HepG2 (cell line): ENCODE measurements around the gene TSACC. TPM values are rescaled to one million over a fixed set of nuclear protein-coding genes. Genes with fewer than 3 reads are reported as not detected.
A peak's percentile ranks its signal among the peaks of the same experiment; 100 is the strongest.

Experiments
- ARID2 ChIP-seq: sonication (generic); formaldehyde crosslinking; IDR thresholded peaks from 2 replicates; pipeline ENCODE4 v1.8.1; 2022; ENCODE audit warnings: mild to moderate bottlenecking, missing genetic modification reagents, borderline replicate concordance
- EP300 ChIP-seq, 3 experiments: sonication (generic) in 1 of 3; formaldehyde crosslinking in 1 of 3; IDR thresholded peaks; 2 replicates each; pipeline versions ENCODE4 v1.5.1 to v1.6.1; 2011 to 2020; ENCODE audit warnings: low read depth in 2 of 3, low read length in 2 of 3, borderline replicate concordance in 1 of 3, improper control_type of control experiment in 1 of 3, mild to moderate bottlenecking in 1 of 3, missing genetic modification reagents in 1 of 3, moderate library complexity in 1 of 3
- FIP1L1 ChIP-seq: fragments of 200-400 bp; formaldehyde crosslinking; IDR thresholded peaks from 2 replicates; pipeline ENCODE4 v1.6.1; 2018; ENCODE audit warnings: low read depth, mild to moderate bottlenecking, low read length, moderate library complexity, borderline replicate concordance; ENCODE audit not compliant: insufficient read depth
- SP140L ChIP-seq: sonication (generic); formaldehyde crosslinking; IDR thresholded peaks from 2 replicates; pipeline ENCODE4 v1.4.0; 2020; ENCODE audit warnings: missing genetic modification reagents, borderline replicate concordance
- ZBTB40 ChIP-seq, 2 experiments: fragments of 450-650 bp in 1 of 2; sonication (generic) in 1 of 2; formaldehyde crosslinking in 1 of 2; IDR thresholded peaks; 2 replicates each; pipeline versions ENCODE4 v1.6.1 to v1.8.0; 2016 to 2022; ENCODE audit warnings: antibody characterized with exemption in 1 of 2, mild to moderate bottlenecking in 1 of 2, missing genetic modification reagents in 1 of 2
- ZC3H13 ChIP-seq: sonication (generic); formaldehyde crosslinking; IDR thresholded peaks from 2 replicates; pipeline ENCODE4 v1.8.1; 2023; ENCODE audit warnings: mild to moderate bottlenecking, missing genetic modification reagents, moderate library complexity
- ZFP36 ChIP-seq: fragments of 150-350 bp; IDR thresholded peaks from 2 replicates; pipeline ENCODE4 v1.6.1; 2018; ENCODE audit warnings: borderline replicate concordance, low read length, low read depth; ENCODE audit not compliant: partially characterized antibody
- ZFP90 ChIP-seq: sonication (generic); formaldehyde crosslinking; IDR thresholded peaks from 2 replicates; pipeline ENCODE4 v1.8.0; 2022; ENCODE audit warnings: missing genetic modification reagents, mild to moderate bottlenecking, inconsistent platforms, borderline replicate concordance
- ZSCAN29 ChIP-seq: sonication (generic); formaldehyde crosslinking; conservative IDR thresholded peaks from 2 replicates; pipeline ENCODE4 v1.4.0; 2020; ENCODE audit warnings: mild to moderate bottlenecking, missing genetic modification reagents
- polyA plus RNA-seq, 8 experiments: library from polyadenylated mRNA; depleted of rRNA in 3 of 8; stranded (reverse) in 7 of 8; unstranded in 1 of 8; fragments of >200 nt; fragmentation: Illumina TruSeq in 4 of 8; extraction: Trizol in 4 of 8; gene quantifications; 2 replicates each; pipeline versions ENCODE4 v1.2.1 to v1.2.3, GENCODE V29; 2011 to 2016; ENCODE audit warnings: low read depth in 4 of 8, missing spikeins in 1 of 8, mixed read lengths in 1 of 8; ENCODE audit not compliant: insufficient read depth in 1 of 8
- total RNA-seq, 5 experiments: library from RNA; depleted of rRNA; stranded (reverse); fragments of >200 nt; fragmentation: Illumina TruSeq; extraction: Trizol; gene quantifications; 2 replicates each; pipeline ENCODE4 v1.2.3, GENCODE V29; 2016; ENCODE audit warnings: low read depth in 1 of 5
- TF ChIP-seq, protein P1 (sequence below): fragments of 450-650 bp; IDR thresholded peaks from 2 replicates; pipeline ENCODE4 v1.6.1; 2017

TSACC gene
- total and polyA plus RNA-seq, 2 of the 13 experiments (the other 11 are each of a cell fraction or from before 2014, with no cell fraction given) = 1.5 to 2.6 TPM

- TF ChIP-seq ZBTB40 (IDR thresholded peaks at IDR 0.05) = no peak
- TF ChIP-seq ZBTB40 (CRISPR knock-in tag; IDR thresholded peaks at IDR 0.05) = peak; percentile 35; the same call in 1 of the 2 replicates
- TF ChIP-seq EP300 (IDR thresholded peaks at IDR 0.05; ENCODE audit: low read depth in 2 of 2, low read length in 2 of 2) = peak; percentile 83 to 98
- TF ChIP-seq EP300 (CRISPR knock-in tag; IDR thresholded peaks at IDR 0.05; ENCODE audit: borderline replicate concordance) = peak; percentile 99
- TF ChIP-seq FIP1L1 = no peak
- no peak for TF ChIP-seq SP140L (CRISPR knock-in tag)
- no peak; the same call in 1 of the 2 replicates for TF ChIP-seq ZFP90
- TF ChIP-seq ZC3H13 (CRISPR knock-in tag) = peak; percentile 47; the same call in 1 of the 2 replicates
- TF ChIP-seq ZFP36 = peak; percentile 74
- TF ChIP-seq ZSCAN29 (CRISPR knock-in tag) = peak; percentile 90
- TF ChIP-seq, protein P1, sequence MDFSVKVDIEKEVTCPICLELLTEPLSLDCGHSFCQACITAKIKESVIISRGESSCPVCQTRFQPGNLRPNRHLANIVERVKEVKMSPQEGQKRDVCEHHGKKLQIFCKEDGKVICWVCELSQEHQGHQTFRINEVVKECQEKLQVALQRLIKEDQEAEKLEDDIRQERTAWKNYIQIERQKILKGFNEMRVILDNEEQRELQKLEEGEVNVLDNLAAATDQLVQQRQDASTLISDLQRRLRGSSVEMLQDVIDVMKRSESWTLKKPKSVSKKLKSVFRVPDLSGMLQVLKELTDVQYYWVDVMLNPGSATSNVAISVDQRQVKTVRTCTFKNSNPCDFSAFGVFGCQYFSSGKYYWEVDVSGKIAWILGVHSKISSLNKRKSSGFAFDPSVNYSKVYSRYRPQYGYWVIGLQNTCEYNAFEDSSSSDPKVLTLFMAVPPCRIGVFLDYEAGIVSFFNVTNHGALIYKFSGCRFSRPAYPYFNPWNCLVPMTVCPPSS = no peak
- no peak for TF ChIP-seq ARID2 (CRISPR knock-in tag)
Observed at GRCh38 chr1:156371553-156372264, 33.4 kb downstream of the TSACC start (continued).
